GM13976 (cell line): ENCODE results near the gene MTFP1.
"Not testable (repeated sequence)": the region's sequence is repeated elsewhere in the genome, so short reads cannot be mapped to it uniquely, and the experiment has no call there.

Experiments used
- DNase-seq: peaks from one replicate; pipeline ENCODE4 v3.0.0; 2012; ENCODE audit warnings: low spot score
- CTCF ChIP-seq: IDR thresholded peaks from 2 replicates; pipeline ENCODE4 v1.5.1; 2012; ENCODE audit warnings: borderline replicate concordance, mild to moderate bottlenecking; ENCODE audit not compliant: insufficient read depth; ENCODE audit errors: extremely low read depth, missing control alignments, control extremely low read depth
- in situ Hi-C: fragments of 300-500 bp; cut with MboI; formaldehyde crosslinking; loops from one replicate; pipeline ENCODE4 v1.12.0; 2022; ENCODE audit warnings: low sequenced_read_pairs, mixed read lengths, inconsistent platforms; ENCODE audit not compliant: unreplicated experiment

Gene MTFP1

GRCh38 chr22:30439836-30440235 lies 14.3 kb downstream of the MTFP1 start:
- DNase-seq = no peak
- in situ Hi-C loops = no loop called here
- no peak for TF ChIP-seq CTCF

- TF ChIP-seq CTCF = no peak
- DNase-seq = no peak
- in situ Hi-C loops = no loop called here
These were observed 15.5 kb downstream of the MTFP1 start for GRCh38 chr22:30441088-30441487.

- in situ Hi-C loops = no loop called here
- TF ChIP-seq CTCF = peak; percentile 69
- DNase-seq = peak; percentile 87
These were observed 19.3 kb downstream of the MTFP1 start for GRCh38 chr22:30444632-30445437.

GRCh38 chr22:30445438-30446145 lies 20.0 kb downstream of the MTFP1 start:
- no peak for DNase-seq
- TF ChIP-seq CTCF = no peak
- in situ Hi-C loops = no loop called here

- in situ Hi-C loops = no loop called here
- TF ChIP-seq CTCF = no peak
- no peak for DNase-seq
These were observed 22.1 kb downstream of the MTFP1 start for GRCh38 chr22:30447656-30448055.

GRCh38 chr22:30451488-30451887 lies 25.9 kb downstream of the MTFP1 start:
- in situ Hi-C loops, DNase-seq: not testable (repeated sequence)

GRCh38 chr22:30452861-30453260 lies 27.3 kb downstream of the MTFP1 start:
- DNase-seq = no peak
- no peak for TF ChIP-seq CTCF
- in situ Hi-C loops = no loop called here
